ENCODE results near the gene ASAH2.
A peak's percentile ranks its signal among the peaks of the same experiment; 100 is the strongest.

Gene ASAH2

DNA sequence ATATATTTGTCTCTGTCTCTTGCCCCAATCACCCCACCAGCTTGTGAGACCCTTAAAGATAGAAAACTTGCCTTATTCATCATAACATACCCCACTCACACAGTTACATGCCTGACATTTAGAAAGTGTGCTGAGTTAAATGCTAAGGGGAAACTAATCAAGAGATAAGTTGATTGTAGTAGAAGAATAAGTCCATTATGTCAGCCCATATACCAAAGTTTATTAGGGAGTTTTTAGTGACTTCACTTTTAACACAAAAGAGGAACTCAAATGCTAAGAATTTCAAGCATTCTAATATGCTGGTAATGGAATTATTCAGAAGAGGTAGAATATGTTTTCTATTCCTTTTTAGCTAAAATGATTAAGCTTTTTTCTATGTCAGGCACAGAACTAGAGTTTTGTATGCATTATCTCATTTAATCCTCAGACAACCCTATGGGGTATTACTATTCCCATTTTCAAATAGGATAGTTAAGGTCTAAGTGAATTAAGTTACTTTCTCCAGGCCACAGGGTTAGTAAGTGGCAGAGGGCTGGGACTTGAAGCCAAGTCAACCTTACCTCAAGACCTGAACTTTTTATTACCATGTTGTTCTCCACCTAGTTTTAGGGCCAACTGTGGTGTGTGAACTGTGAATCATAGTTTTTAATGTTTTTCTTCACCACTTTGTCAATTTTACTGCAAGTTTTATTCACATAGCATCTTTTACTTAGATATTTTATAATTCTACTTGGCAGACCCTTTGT lies 19.6 kb downstream of the ASAH2 start:
- H3K27me3 Mint-ChIP-seq, result peaks cover 64% of the 10 kb centered on the region
- no peak overlapping the region for H3K27ac Mint-ChIP-seq
- DNase-seq, result no peak
- H3K4me3 Mint-ChIP-seq, result no peak overlapping the region
- ATAC-seq, result no peak
- H3K4me1 Mint-ChIP-seq, result no peaks in the 10 kb centered on the region
- H3K9me3 Mint-ChIP-seq, result no peaks in the 10 kb centered on the region

GRCh38 chr10:50229460-50229859 lies 21.9 kb downstream of the ASAH2 start:
- DNase-seq, result no peak
- Mint-ChIP-seq H3K9me3 (no peaks in the 10 kb centered on the region), H3K27ac (no peak overlapping the region), H3K4me1 (peaks cover 3% of the 10 kb centered on the region), H3K27me3 (peaks cover 45% of the 10 kb centered on the region), H3K4me3 (no peak overlapping the region)
- ATAC-seq, result no peak

- H3K9me3 Mint-ChIP-seq, result no peaks in the 10 kb centered on the region
- no peak for DNase-seq
- peaks cover 5% of the 10 kb centered on the region for H3K4me1 Mint-ChIP-seq
- H3K27me3 Mint-ChIP-seq, result peaks cover 40% of the 10 kb centered on the region
- no peak overlapping the region for H3K27ac Mint-ChIP-seq
- ATAC-seq, result no peak
- no peak overlapping the region for H3K4me3 Mint-ChIP-seq
These were observed 22.6 kb downstream of the ASAH2 start for GRCh38 chr10:50228672-50229071.

- Mint-ChIP-seq H3K27me3 (peaks cover 46% of the 10 kb centered on the region), H3K27ac (no peak overlapping the region), H3K4me3 (no peak overlapping the region), H3K4me1 (peaks cover 5% of the 10 kb centered on the region), H3K9me3 (no peaks in the 10 kb centered on the region)
- ATAC-seq (no peak), DNase-seq (no peak)
These were observed 24.7 kb downstream of the ASAH2 start for GRCh38 chr10:50226610-50227009.

GRCh38 chr10:50224330-50224952 lies 26.9 kb downstream of the ASAH2 start:
- peak; percentile 91 for ATAC-seq
- DNase-seq, result peak; percentile 13 to 35
- Mint-ChIP-seq H3K4me1 (peaks cover 5% of the 10 kb centered on the region), H3K27ac (no peak overlapping the region), H3K4me3 (no peak overlapping the region), H3K9me3 (no peaks in the 10 kb centered on the region), H3K27me3 (peaks cover 37% of the 10 kb centered on the region)

DNA sequence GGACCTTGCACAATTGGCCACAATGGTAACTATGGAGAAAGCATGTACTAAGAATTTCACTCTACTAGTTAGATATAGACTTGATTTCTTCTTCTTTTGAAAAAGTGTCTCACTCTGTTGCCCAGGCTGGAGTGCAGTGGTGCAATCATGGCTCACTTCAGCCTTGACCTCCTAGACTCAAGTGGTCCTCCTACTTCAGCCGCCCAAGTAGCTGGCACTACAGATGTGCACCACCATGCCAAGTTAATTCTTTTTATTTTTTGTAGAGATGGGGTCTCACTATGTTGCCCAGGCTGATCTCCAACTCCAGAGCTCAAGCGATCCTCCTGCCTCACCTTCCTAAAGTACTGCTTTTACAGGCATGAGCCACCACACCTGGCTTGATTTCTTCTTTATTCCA lies 29.1 kb downstream of the ASAH2 start:
- peaks cover 5% of the 10 kb centered on the region for H3K4me1 Mint-ChIP-seq
- DNase-seq (no peak), ATAC-seq (no peak)
- no peak overlapping the region for H3K27ac Mint-ChIP-seq
- H3K27me3 Mint-ChIP-seq, result peaks cover 17% of the 10 kb centered on the region
- H3K9me3 Mint-ChIP-seq, result no peaks in the 10 kb centered on the region
- no peak overlapping the region for H3K4me3 Mint-ChIP-seq

DNA sequence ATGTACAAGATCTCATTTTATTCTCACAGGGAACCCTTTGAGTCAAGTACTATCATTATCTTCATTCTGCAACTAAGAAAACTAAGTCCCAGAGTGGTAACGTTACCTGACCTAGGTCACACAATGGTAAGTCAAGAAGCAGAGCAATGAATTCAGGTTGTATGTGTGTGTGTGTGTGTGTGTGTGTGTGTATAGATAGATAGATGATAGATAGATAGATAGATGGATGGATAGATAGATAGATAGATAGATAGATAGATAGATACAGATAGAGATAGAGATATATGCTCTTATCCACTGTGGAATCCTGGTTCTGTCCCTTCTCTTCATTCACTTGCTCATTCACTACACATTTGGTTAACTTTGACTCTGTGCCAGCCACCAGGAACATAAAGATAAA lies 29.8 kb downstream of the ASAH2 start:
- H3K4me1 Mint-ChIP-seq, result peaks cover 5% of the 10 kb centered on the region
- DNase-seq (no peak), ATAC-seq (no peak)
- no peaks in the 10 kb centered on the region for H3K9me3 Mint-ChIP-seq
- peaks cover 17% of the 10 kb centered on the region for H3K27me3 Mint-ChIP-seq
- no peak overlapping the region for H3K4me3 Mint-ChIP-seq
- H3K27ac Mint-ChIP-seq, result no peak overlapping the region

DNA sequence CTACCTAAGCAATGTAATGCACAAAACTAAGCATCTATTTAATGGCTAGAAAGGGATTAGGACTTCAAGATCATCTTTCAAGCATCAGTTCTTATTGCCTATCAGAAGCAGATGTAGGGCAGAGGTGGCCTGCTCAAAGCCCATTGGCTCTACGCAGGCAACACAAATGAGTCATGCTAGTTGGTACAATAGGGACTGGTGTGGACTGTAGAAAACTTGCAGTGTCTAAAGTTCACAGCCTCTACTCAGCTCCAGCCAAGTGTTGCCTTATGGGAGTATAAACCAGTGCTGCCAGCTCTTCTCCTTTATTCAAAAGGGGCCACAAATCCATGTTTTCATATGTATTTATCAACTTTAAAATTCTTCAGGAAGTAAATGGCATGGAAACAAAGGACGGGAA lies 31.7 kb downstream of the ASAH2 start:
- no peak for DNase-seq
- H3K4me1 Mint-ChIP-seq, result peaks cover 4% of the 10 kb centered on the region
- ATAC-seq, result no peak

DNA sequence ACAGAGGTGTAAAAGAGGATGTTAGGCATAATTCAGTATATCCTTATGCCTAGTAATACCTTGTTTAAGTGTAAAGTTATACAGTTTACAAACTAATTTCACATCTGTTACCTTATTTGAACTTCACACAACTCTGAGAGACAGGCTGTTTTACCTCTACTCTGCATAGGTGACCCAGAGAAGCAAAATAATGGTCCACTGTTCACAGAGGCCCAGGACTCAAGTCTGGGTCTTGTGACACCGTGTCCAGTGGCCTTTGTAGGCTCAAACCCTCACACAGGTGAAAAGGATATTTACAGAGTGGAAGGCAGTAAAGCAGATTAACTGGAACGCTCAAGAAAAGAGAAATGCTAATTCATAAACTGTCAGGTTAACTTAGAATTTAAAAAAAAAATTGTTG lies 32.1 kb downstream of the ASAH2 start:
- Mint-ChIP-seq H3K4me1 (no peaks in the 10 kb centered on the region), H3K27ac (no peak overlapping the region), H3K4me3 (no peak overlapping the region), H3K27me3 (peaks cover 28% of the 10 kb centered on the region), H3K9me3 (no peaks in the 10 kb centered on the region)
- DNase-seq (no peak), ATAC-seq (no peak)

More for the DNA sequence above, 31.7 kb downstream of the ASAH2 start:
- Mint-ChIP-seq H3K27ac (no peak overlapping the region), H3K4me3 (no peak overlapping the region), H3K9me3 (no peaks in the 10 kb centered on the region), H3K27me3 (peaks cover 28% of the 10 kb centered on the region)

DNA sequence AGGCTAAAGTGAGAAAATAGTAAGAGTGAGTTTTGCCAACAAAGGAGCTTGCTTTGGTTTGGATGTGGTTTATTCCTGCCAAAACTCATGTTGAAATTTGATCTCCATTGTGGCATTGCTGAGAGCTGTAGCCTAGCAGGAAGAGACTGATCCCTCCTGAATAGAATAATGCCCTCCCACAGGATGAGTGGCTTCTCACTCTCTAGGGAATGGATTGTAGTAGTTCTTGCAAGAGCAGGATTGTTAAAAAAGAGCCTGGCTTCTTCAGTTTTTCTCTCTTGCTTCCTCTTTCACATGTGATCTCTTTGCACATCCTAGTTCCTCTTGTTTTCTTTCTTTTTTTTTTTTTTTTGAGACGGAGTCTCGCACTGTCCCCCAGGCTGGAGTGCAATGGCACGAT lies 34.4 kb downstream of the ASAH2 start:
- DNase-seq (no peak), ATAC-seq (no peak)
- H3K27me3 Mint-ChIP-seq, result peaks cover 24% of the 10 kb centered on the region

GRCh38 chr10:50216418-50216817 lies 34.9 kb downstream of the ASAH2 start:
- ATAC-seq (no peak), DNase-seq (no peak)
- H3K9me3 Mint-ChIP-seq, result no peaks in the 10 kb centered on the region
- H3K4me3 Mint-ChIP-seq, result no peak overlapping the region
- no peak overlapping the region for H3K27ac Mint-ChIP-seq
- no peaks in the 10 kb centered on the region for H3K4me1 Mint-ChIP-seq
- H3K27me3 Mint-ChIP-seq, result peaks cover 21% of the 10 kb centered on the region

More for the DNA sequence above, 34.4 kb downstream of the ASAH2 start:
- no peak overlapping the region for H3K4me3 Mint-ChIP-seq
- H3K9me3 Mint-ChIP-seq, result no peaks in the 10 kb centered on the region
- H3K4me1 Mint-ChIP-seq, result no peaks in the 10 kb centered on the region
- H3K27ac Mint-ChIP-seq, result no peak overlapping the region

- Mint-ChIP-seq H3K9me3 (no peaks in the 10 kb centered on the region), H3K27me3 (peaks cover 29% of the 10 kb centered on the region), H3K4me1 (no peaks in the 10 kb centered on the region), H3K27ac (no peak overlapping the region), H3K4me3 (no peak overlapping the region)
- no peak for DNase-seq
- no peak for ATAC-seq
These were observed 39.6 kb downstream of the ASAH2 start for GRCh38 chr10:50211670-50212069.

DNA sequence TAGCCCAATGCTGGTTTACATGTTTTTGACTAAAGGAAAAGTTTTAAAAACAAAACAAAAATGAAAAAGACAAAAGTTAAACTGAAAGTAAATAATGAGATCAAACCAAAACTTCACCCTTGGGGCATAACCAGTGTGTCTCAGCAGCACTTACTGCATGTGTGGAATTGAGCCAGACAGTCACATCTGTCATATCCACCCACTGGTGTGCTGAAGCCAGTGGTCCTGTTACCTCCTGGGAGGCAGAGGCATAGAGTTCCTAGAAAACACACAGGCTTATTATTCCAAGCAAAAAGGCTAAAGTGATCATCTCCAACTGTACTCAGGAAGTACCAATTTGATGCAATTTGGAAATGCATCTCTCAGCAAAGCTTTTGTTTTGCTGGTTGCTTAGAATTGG lies 40.4 kb downstream of the ASAH2 start:
- H3K27ac Mint-ChIP-seq, result no peak overlapping the region
- no peak for ATAC-seq
- H3K9me3 Mint-ChIP-seq, result no peaks in the 10 kb centered on the region

More for the DNA sequence above, 40.4 kb downstream of the ASAH2 start:
- Mint-ChIP-seq H3K4me1 (no peaks in the 10 kb centered on the region), H3K4me3 (no peak overlapping the region), H3K27me3 (peaks cover 34% of the 10 kb centered on the region)
- DNase-seq, result no peak
